ENCODE results near the gene PRAMEF1.
"Not testable (repeated sequence)": the region's sequence is repeated elsewhere in the genome, so short reads cannot be mapped to it uniquely, and the experiment has no call there.

- TF ChIP-seq, protein P1, sequence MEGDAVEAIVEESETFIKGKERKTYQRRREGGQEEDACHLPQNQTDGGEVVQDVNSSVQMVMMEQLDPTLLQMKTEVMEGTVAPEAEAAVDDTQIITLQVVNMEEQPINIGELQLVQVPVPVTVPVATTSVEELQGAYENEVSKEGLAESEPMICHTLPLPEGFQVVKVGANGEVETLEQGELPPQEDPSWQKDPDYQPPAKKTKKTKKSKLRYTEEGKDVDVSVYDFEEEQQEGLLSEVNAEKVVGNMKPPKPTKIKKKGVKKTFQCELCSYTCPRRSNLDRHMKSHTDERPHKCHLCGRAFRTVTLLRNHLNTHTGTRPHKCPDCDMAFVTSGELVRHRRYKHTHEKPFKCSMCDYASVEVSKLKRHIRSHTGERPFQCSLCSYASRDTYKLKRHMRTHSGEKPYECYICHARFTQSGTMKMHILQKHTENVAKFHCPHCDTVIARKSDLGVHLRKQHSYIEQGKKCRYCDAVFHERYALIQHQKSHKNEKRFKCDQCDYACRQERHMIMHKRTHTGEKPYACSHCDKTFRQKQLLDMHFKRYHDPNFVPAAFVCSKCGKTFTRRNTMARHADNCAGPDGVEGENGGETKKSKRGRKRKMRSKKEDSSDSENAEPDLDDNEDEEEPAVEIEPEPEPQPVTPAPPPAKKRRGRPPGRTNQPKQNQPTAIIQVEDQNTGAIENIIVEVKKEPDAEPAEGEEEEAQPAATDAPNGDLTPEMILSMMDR (conservative IDR thresholded peaks at IDR 0.05; ENCODE audit: low read depth, low read length): not testable (repeated sequence)
- not testable (repeated sequence) for TF ChIP-seq MXI1 (IDR thresholded peaks at IDR 0.05; ENCODE audit: borderline replicate concordance, low read depth, low read length); POLR2A (IDR thresholded peaks at IDR 0.05; ENCODE audit: low read depth, low read length); BHLHE40 (IDR thresholded peaks at IDR 0.05; ENCODE audit: low read depth, low read length); RCOR1 (IDR thresholded peaks at IDR 0.05; ENCODE audit: insufficient replicate concordance, low read length); CHD1 (IDR thresholded peaks at IDR 0.05; ENCODE audit: low read depth, low read length); SMC3 (IDR thresholded peaks at IDR 0.05; ENCODE audit: low read depth, low read length); MAZ (IDR thresholded peaks at IDR 0.05; ENCODE audit: borderline replicate concordance, low read depth, low read length)
Observed at GRCh38 chr1:12833251-12833650, 42.1 kb downstream of the PRAMEF1 start.

Measured in IMR-90 (cell line).